OCI-LY7 (cell line): ENCODE measurements around the gene WDR48. TPM values are rescaled to one million over a fixed set of nuclear protein-coding genes. Genes with fewer than 3 reads are reported as not detected.

Source experiments
- BruUV-seq: library from RNA; stranded (reverse); fragments of 400-500 nt; replicated peaks from 2 replicates; lab custom pipeline; 2021; lab: Mats Ljungman, UMichigan
- CTCF ChIA-PET: fragments of 300-600 bp; sonication (Branson Sonifier 250); formaldehyde crosslinking; loops from one replicate; lab custom pipeline; 2022; ENCODE audit warnings: antibody characterized with exemption; ENCODE audit not compliant: unreplicated experiment; lab: Charles Lee
- POLR2A ChIA-PET: fragments of 300-600 bp; sonication (Branson Sonifier 250); formaldehyde crosslinking; loops from one replicate; lab custom pipeline; 2022; ENCODE audit warnings: antibody characterized with exemption; lab: Charles Lee
- DNase-seq: peaks from one replicate; pipeline ENCODE4 v3.0.0-alpha.2; 2015; ENCODE audit warnings: low spot score
- H2AFZ ChIP-seq: fragments of 200-600 bp; sonication (generic), shearing (Covaris generic); 2 replicates; pipeline ENCODE4 v1.6.1; 2014; ENCODE audit warnings: mild to moderate bottlenecking, antibody characterized with exemption, low read length, moderate library complexity
- H3K27ac ChIP-seq: fragments of 200-600 bp; sonication (generic); 2 replicates; pipeline ENCODE4 v1.5.1; 2014; ENCODE audit warnings: mixed run types, low read depth, mild to moderate bottlenecking, moderate library complexity, low read length, inconsistent platforms; ENCODE audit not compliant: poor library complexity, severe bottlenecking
- H3K36me3 ChIP-seq: fragments of 200-600 bp; sonication (generic); 2 replicates; pipeline ENCODE4 v1.6.1; 2014; ENCODE audit warnings: mild to moderate bottlenecking, antibody characterized with exemption, low read length, moderate library complexity, mixed read lengths; ENCODE audit not compliant: insufficient read depth
- H3K4me1 ChIP-seq: fragments of 200-600 bp; sonication (generic); 2 replicates; pipeline ENCODE4 v1.5.1; 2014; ENCODE audit warnings: mild to moderate bottlenecking, low read length; ENCODE audit not compliant: insufficient read depth, poor library complexity, severe bottlenecking
- H3K4me2 ChIP-seq: fragments of 200-600 bp; sonication (generic); 2 replicates; pipeline ENCODE4 v1.6.1; 2014; ENCODE audit warnings: mild to moderate bottlenecking, low read length
- H3K4me3 ChIP-seq: fragments of 200-600 bp; sonication (generic); 2 replicates; pipeline ENCODE4 v1.5.1; 2014; ENCODE audit warnings: mild to moderate bottlenecking, low read depth, low read length; ENCODE audit not compliant: poor library complexity, severe bottlenecking
- H3K79me2 ChIP-seq: fragments of 200-600 bp; sonication (generic); 2 replicates; pipeline ENCODE4 v1.6.1; 2016; ENCODE audit warnings: low read depth, mild to moderate bottlenecking, low read length, moderate library complexity, mixed read lengths; ENCODE audit not compliant: insufficient read depth
- H3K9me2 ChIP-seq: fragments of 200-600 bp; sonication (generic); 2 replicates; pipeline ENCODE4 v1.6.1; 2016; ENCODE audit warnings: mild to moderate bottlenecking, low read length, mixed read lengths; ENCODE audit not compliant: insufficient read depth
- H3K9me3 ChIP-seq: fragments of 200-600 bp; sonication (generic); 2 replicates; pipeline ENCODE4 v1.6.1; 2014; ENCODE audit warnings: mild to moderate bottlenecking, mixed run types, low read length, mixed read lengths
- H4K20me1 ChIP-seq: fragments of 200-600 bp; sonication (generic); 2 replicates; pipeline ENCODE4 v1.6.1; 2014; ENCODE audit warnings: mild to moderate bottlenecking, antibody characterized with exemption, low read length, moderate library complexity, mixed read lengths; ENCODE audit not compliant: insufficient read depth
- CTCF ChIP-seq: fragments of 200-600 bp; sonication (generic); conservative IDR thresholded peaks from 2 replicates; pipeline ENCODE4 v1.5.1; 2014; ENCODE audit warnings: mild to moderate bottlenecking, antibody characterized with exemption, low read length, moderate library complexity, mixed read lengths
- EZH2phosphoT487 ChIP-seq: fragments of 200-600 bp; sonication (generic); IDR thresholded peaks from 2 replicates; pipeline ENCODE4 v1.6.1; 2018; ENCODE audit warnings: low read depth, borderline replicate concordance, mild to moderate bottlenecking, mixed run types, antibody characterized with exemption, low read length, moderate library complexity, mixed read lengths
- intact Hi-C: fragments of 100-400 bp; cut with micrococcal nuclease; formaldehyde crosslinking; loops from one replicate; pipeline ENCODE4 v1.10.0; 2022; ENCODE audit not compliant: unreplicated experiment
- total RNA-seq, 2 experiments: library from RNA; depleted of rRNA in 1 of 2; stranded (reverse); fragments of >200 nt in 1 of 2; shearing (Covaris generic) in 1 of 2; gene quantifications; 2 replicates each; pipeline ENCODE4 v1.2.3, GENCODE V29; 2014 to 2022

The WDR48 gene
- total RNA-seq, 2 experiments from 2014 or later = 12.3 to 38.4 TPM

- BruUV-seq = no TSS peak
- ChIA-PET CTCF (no interaction called here), POLR2A (no interaction called here)
Observed at GRCh38 chr3:39028546-39028945, 23.3 kb upstream of the WDR48 start.

GRCh38 chr3:39029556-39029955, 22.3 kb upstream of the WDR48 start:
- H2AFZ ChIP-seq = no peak overlapping the region
- H3K27ac ChIP-seq = no peak overlapping the region
- BruUV-seq = no TSS peak
- DNase-seq = no peak
- no peaks in the 10 kb centered on the region for H4K20me1 ChIP-seq
- intact Hi-C loops = no loop called here
- H3K9me2 ChIP-seq = no peaks in the 10 kb centered on the region; the same call in 1 of the 2 replicates
- no peaks in the 10 kb centered on the region for H3K4me1 ChIP-seq
- H3K9me3 ChIP-seq = 0 out of 2 replicates have a peak, but pooled peaks cover 5% of the 10 kb centered on the region
- H3K36me3 ChIP-seq = no peaks in the 10 kb centered on the region
- no peak overlapping the region for H3K4me3 ChIP-seq
- ChIA-PET CTCF (interaction anchor here (1.0 kb wide), 1 partner anchor 30 kb away, joined by 4 read pairs; no protein-coding TSS in a partner anchor), POLR2A (no interaction called here)
- no peaks in the 10 kb centered on the region for H3K79me2 ChIP-seq
- no peak overlapping the region for H3K4me2 ChIP-seq
- TF ChIP-seq EZH2phosphoT487 = no peak
- TF ChIP-seq CTCF = no peak

More at GRCh38 chr3:39028546-39028945, 23.3 kb upstream of the WDR48 start:
- TF ChIP-seq EZH2phosphoT487 (no peak), CTCF (no peak)
- no peaks in the 10 kb centered on the region for H3K79me2 ChIP-seq
- H2AFZ ChIP-seq = no peak overlapping the region
- no peak overlapping the region for H3K27ac ChIP-seq
- no peak overlapping the region for H3K4me3 ChIP-seq
- intact Hi-C loops = no loop called here
- H3K9me3 ChIP-seq = no peaks in the 10 kb centered on the region
- DNase-seq = no peak
- H3K36me3 ChIP-seq = no peaks in the 10 kb centered on the region
- no peak overlapping the region for H3K4me2 ChIP-seq
- no peaks in the 10 kb centered on the region for H4K20me1 ChIP-seq
- no peaks in the 10 kb centered on the region; the same call in 1 of the 2 replicates for H3K9me2 ChIP-seq
- no peaks in the 10 kb centered on the region for H3K4me1 ChIP-seq

GRCh38 chr3:39038165-39038564, 13.7 kb upstream of the WDR48 start:
- TF ChIP-seq EZH2phosphoT487 = no peak
- TF ChIP-seq CTCF = no peak
- ChIA-PET CTCF (no interaction called here), POLR2A (no interaction called here)

More at GRCh38 chr3:39038165-39038564, 13.7 kb upstream of the WDR48 start:
- no TSS peak for BruUV-seq
- H3K27ac ChIP-seq = no peak overlapping the region
- no peak overlapping the region for H3K4me3 ChIP-seq
- no peaks in the 10 kb centered on the region for H3K4me1 ChIP-seq
- H3K79me2 ChIP-seq = no peaks in the 10 kb centered on the region
- H3K9me3 ChIP-seq = 0 out of 2 replicates have a peak, but pooled peaks cover 9% of the 10 kb centered on the region
- DNase-seq = no peak
- intact Hi-C loops = no loop called here
- no peaks in the 10 kb centered on the region for H3K36me3 ChIP-seq
- no peak overlapping the region for H3K4me2 ChIP-seq
- H3K9me2 ChIP-seq = no peaks in the 10 kb centered on the region; the same call in 1 of the 2 replicates
- H4K20me1 ChIP-seq = no peaks in the 10 kb centered on the region
- H2AFZ ChIP-seq = no peak overlapping the region
